Fibroblast of the aortic adventitia (primary cell): ENCODE results near the gene SLC5A2. TPM values are rescaled to one million over a fixed set of nuclear protein-coding genes. Genes with fewer than 3 reads are reported as not detected.

ENCODE experiments used
- DNase-seq: peaks from one replicate; pipeline ENCODE4 v3.0.0-alpha.2; 2010; ENCODE audit warnings: low read depth
- H3K4me3 ChIP-seq: 2 replicates; pipeline ENCODE4 v1.5.1; 2011; ENCODE audit warnings: low read depth, mild to moderate bottlenecking, control low read depth, low read length, moderate library complexity
- total RNA-seq: library from RNA; depleted of rRNA; stranded (reverse); fragments of >200 nt; gene quantifications from 2 replicates; pipeline ENCODE4 v1.2.3, GENCODE V29; 2012; ENCODE audit warnings: low replicate concordance
- TF ChIP-seq, protein P1 (sequence below): IDR thresholded peaks from 2 replicates; pipeline ENCODE4 v1.5.1; 2011; ENCODE audit warnings: mild to moderate bottlenecking, low read length, control low read depth, inconsistent platforms; ENCODE audit not compliant: insufficient read depth

The SLC5A2 gene
- total RNA-seq, 1 donor, result not detected

DNA sequence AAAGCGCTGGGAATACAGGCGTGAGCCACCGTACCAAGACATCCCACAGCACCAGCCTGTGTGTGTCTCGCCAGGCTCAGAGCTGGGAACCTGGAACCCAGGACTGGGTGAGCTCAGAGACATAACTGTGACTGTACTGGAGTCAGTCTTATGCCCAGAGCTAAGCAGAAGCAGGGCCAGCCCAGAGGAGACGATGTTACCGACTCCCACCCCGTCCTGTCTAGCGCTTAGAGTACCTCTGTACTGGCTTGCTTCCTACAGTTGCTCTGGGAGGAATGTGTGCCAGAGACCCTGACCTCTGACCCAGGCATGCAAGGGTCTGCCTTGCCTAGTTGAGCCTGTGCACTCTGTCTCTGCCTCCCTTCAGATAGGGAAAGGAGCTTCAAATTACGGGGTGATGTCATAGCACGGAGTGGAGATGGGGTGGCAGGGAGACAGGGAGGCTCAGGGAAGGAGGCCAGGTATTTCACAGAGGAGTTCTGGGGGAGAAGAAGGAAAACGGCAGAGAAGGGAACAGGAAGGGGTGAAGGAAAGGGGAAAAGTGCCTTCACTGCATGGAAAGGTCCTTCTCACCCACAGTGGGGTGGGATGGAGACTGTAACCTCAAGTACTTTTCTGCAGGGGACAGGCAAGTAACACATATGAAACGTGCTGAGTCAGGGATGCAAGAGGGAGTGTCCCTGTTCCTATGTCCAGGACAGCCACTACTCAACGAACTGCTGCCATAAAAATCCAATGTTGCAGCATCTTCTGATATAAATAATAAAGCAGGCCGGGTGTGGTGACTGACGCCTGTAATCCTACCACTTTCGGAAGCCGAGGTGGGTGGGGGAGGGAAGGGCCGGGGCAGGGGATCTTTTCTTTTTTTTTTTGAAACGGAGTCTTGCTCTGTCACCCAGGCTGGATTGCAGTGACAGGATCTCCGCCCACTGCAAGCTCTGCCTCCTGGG is 29.4 kb upstream of the SLC5A2 start:
- peak; percentile 71 for DNase-seq
- TF ChIP-seq, protein P1, sequence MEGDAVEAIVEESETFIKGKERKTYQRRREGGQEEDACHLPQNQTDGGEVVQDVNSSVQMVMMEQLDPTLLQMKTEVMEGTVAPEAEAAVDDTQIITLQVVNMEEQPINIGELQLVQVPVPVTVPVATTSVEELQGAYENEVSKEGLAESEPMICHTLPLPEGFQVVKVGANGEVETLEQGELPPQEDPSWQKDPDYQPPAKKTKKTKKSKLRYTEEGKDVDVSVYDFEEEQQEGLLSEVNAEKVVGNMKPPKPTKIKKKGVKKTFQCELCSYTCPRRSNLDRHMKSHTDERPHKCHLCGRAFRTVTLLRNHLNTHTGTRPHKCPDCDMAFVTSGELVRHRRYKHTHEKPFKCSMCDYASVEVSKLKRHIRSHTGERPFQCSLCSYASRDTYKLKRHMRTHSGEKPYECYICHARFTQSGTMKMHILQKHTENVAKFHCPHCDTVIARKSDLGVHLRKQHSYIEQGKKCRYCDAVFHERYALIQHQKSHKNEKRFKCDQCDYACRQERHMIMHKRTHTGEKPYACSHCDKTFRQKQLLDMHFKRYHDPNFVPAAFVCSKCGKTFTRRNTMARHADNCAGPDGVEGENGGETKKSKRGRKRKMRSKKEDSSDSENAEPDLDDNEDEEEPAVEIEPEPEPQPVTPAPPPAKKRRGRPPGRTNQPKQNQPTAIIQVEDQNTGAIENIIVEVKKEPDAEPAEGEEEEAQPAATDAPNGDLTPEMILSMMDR, result no peak
- H3K4me3 ChIP-seq, result peak overlapping the region; percentile 25

DNA sequence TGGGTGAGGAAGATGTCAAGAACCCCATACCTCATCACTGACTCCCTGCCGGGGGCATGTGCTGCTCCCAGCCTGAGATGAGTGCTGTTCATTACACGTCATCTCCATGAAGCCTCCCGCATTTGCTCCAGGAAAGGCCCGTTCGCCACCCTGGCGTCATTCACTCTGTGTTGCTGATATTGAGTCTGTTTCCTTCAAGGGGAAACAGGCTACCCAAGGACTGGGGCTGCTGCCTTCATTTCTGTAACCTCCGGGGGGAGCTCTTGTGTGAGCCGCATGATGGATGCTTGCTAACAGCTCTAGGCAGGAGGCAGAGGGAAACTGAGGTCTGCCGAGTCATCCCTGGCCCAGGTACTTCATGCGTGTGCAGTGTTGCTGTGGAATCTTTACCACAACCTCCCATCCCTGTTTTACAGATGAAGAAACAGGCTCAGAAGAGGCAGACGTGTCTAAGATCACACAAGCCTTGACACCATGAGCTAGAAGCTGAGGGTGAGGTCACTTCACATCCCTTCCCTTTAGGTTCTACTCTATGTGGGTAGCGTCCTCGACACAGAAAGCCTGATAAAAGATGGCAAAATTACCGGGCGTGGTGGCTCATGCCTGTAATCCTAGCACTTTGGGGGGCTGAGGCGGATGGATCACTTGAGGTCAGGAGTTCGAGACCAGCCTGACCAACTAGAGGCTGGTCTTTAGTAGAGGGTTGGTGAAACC is 27.2 kb upstream of the SLC5A2 start:
- no peak for DNase-seq
- TF ChIP-seq, protein P1, result peak; percentile 16
- H3K4me3 ChIP-seq, result no peak overlapping the region

DNA sequence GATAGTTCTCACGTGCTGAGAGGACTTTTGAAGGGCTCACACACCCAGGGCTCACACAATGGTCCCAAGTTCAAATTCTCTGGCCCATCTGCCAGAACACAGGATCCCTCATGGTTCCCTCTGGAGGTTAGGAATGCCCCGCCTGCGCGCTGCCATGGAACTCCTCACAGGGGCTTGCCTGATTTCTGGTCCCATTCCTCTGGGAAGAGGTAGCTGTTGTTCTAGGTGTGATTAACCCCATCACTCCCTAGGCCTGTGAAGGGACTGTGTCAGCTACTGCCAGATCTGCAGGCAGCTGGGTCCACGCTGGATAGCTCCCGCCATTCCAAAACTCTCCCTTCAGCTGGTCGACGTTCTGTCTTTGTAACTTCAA is 25.9 kb upstream of the SLC5A2 start:
- TF ChIP-seq, protein P1, result no peak
- DNase-seq, result no peak
- peak overlapping the region; percentile 85 for H3K4me3 ChIP-seq

DNA sequence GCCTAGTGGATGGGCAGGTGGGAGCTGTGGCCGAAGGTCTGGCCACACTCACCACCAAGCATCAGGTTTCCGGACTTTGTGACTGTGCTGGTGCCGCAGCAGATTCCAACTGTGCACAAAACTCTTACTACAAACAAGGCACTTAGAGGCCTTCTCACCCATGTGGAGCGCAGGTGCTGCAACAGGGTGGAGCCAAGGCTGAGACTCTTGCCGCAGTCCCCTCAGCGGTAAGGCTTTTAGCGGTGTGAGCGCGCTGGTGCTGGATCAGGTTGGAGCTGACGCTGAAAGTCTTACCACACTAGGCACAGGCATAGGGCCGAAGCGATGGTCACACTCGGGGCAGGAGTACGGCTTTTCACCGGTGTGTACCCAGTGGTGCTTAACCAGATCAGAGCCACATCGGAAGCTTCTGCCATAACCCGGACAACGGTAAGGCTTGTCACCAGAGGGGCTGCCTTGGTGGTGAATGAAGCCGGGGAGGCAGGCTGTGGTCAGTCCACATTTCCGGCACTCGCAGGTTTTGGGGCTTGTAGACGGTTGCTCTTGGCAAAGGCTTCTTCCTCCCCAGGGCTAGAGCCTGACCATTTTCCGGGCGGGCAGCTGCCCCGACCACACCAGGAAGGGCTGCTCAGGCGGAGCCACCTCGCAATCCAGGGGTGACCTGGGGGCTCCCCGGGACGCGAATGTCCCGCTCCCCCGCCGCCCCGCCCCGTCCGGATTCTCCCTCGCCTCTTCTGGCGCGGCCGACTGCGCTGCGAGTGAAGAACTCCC is 24.7 kb upstream of the SLC5A2 start:
- TF ChIP-seq, protein P1, result peak; percentile 36
- peak; percentile 35 for DNase-seq
- peak overlapping the region; percentile 85 for H3K4me3 ChIP-seq

DNA sequence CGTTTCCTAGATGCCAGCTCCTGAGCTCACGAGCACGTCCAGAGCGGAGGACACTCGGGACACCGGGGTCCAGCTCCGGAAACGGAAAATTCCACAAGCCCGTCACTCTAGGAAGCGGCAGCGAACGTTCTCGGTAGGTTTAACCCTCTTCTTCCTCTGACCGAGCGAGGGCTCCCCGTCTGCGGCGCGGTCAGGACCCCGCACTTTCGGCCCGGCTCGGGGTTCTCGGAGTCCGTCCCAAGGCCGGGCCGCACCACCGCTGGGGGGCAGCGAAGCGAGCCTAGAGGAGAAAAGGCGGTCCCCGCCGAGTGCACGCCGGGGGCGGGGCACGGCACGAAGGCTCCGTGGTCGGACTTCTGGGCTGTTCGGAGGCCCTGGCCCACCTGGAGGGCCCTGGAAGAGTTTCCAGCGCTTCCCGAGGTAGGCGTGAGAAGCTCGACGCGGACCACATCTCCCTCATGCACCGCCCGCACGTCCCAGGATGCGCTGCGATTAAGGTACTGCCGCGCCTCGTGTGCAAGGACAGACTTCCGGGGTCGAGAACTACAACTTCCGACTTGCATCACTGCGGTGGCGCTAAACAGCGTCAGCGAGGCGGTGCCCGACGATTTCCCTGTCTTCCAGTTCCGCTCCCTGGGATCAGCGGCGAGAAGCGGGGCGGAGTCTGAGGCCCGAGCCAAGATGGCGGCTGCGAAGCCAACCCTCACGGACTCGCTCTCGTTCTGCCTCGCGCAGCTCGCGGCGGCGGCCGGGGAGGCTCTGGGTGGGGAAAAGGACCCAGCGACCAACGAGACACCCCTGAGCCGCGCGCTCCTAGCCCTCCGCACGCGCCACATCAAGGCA is 23.9 kb upstream of the SLC5A2 start, which contains the start of gene ARMC5:
Gene ARMC5 (plus strand): TSS at position 658 of the 843 bp plus-strand sequence. CDS start 24 bp downstream, at position 682.
- TF ChIP-seq, protein P1, result peak; percentile 67
- peak; percentile 98 for DNase-seq
- peak within 1 kb of the TSS; percentile 85 for H3K4me3 ChIP-seq
